ENCODE results near the gene SLC1A6.
A peak's percentile ranks its signal among the peaks of the same experiment; 100 is the strongest.

DNA sequence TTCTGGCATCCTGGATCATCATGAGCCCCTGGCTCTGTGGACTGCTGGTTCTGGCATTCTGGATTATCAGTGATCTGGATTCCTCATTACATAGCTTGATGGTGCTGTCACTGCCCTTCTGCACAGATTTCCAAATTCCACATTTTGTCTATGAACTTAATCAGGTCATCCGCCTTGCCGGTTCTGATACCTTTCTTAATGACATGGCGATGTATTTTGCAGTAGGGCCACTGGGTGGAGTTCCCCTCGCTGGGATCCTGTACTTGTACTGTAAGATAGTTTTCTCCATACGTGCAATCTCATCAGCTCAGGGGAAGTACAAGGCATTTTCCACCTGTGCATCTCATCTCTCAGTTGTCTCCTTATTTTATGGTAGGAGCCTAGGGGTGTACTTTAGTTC is 62.8 kb downstream of the SLC1A6 start:
- TF ChIP-seq CTCF (conservative IDR thresholded peaks at IDR 0.05) (peak; percentile 41; the same call in 1 of the 2 replicates), EZH2 (IDR thresholded peaks at IDR 0.05; ENCODE audit: low read depth) (no peak)

All from PC-9 (cell line).